CD4-positive, alpha-beta T cell treated with Interferon alpha-2 for 1 hour (primary cell): ENCODE measurements around the gene AGL.
"Not testable (repeated sequence)": the region's sequence is repeated elsewhere in the genome, so short reads cannot be mapped to it uniquely, and the experiment has no call there.

Experiments used
- DNase-seq, 2 donors: peaks; one replicate each; pipeline ENCODE4 v3.0.0-alpha.2; 2020 to 2022

The AGL gene

DNA sequence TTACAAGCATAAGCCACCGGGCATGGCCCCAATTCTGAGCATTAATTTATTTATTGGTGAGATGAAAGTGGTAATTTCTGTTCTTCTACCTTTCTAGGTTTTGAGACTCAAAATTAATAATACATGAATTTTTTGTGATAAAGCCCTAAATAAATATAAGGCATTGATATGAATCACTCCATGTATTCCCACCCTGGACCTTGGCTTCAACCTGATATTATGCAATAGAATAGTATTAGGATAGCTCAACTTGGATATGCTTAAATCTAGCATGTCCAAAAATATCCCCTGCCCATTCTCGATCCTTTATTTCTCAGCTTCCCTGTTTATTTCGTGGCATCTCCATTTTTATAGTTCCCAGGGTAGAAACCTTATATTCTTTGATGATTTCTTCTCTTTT, 2.5 kb downstream of the AGL start:
- DNase-seq, result no peak

DNA sequence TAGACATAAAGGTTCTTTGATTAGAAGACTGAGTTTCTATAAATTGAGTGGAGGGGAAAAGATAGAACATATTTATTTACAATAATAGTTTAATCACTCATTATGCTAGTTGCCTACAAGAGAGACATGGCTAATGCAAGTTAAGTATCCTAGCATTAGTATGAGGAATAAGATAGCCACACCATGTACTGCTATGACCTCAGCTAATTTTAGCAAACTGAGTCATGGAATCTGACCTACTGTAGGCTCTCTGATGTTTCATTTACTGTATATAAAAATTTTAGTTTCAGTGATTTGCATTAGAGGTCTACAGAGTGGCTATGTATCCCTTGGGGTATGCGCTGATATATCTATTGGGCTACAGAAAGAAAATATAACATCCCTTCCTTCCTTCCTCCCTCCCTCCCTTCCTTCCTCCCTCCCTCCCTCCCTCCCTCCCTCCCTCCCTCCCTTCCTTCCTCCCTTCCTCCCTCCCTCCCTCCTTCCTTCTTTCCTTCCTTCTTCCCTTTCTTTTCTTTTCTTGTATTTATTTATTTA, 5.8 kb downstream of the AGL start:
- no peak for DNase-seq

DNA sequence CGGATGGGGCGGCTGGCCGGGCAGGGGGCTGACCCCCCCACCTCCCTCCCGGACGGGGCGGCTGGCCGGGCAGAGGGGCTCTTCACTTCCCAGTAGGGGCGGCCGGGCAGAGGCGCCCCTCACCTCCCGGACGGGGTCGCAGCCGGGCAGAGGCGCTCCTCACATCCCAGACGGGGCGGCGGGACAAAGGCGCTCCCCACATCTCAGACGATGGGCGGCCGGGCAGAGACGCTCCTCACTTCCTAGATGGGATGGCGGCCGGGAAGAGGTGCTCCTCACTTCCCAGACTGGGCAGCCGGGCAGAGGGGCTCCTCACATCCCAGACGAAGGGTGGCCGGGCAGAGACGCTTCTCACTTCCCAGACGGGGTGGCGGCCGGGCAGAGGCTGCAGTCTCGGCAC, 6.9 kb downstream of the AGL start:
- not testable (repeated sequence) for DNase-seq

DNA sequence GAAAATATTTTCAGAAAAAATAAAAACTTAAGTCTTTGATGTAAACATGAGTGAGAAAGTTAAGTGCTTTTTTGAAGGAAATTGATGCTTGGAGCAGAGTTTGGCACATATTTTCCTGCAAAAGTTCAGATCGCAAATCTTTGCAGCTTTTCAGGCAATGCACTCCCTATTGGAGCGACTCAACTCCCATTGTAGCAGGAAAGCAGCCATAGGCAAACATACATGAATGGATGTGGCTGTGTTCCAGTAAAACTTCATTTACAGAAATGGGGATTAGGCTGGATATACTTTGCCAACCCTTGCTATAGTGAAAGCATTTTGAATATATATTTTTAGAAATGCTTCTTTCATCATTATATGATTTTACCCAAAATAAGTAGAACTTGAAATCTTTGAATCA, 8.1 kb downstream of the AGL start:
- DNase-seq, result no peak

DNA sequence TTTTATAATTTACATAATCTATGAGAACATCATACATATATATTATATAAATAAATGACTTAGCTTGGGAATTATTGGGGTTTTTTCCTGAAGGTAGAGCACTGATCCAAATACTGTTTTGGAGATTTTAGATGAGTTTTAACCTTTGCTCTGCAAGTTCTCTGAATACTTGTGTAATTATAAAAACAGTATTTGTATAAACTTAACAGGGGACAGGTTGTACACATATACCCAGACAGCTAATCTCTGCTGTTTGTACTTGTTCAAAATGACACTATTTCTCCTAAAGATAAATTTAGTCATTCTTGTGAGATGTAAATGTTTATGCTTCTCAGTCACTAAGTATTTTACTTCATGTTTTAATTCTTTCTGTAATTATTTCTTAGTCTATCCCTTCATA, 8.7 kb downstream of the AGL start:
- no peak for DNase-seq

GRCh38 chr1:99860703-99861102, 10.5 kb downstream of the AGL start:
- no peak for DNase-seq

DNA sequence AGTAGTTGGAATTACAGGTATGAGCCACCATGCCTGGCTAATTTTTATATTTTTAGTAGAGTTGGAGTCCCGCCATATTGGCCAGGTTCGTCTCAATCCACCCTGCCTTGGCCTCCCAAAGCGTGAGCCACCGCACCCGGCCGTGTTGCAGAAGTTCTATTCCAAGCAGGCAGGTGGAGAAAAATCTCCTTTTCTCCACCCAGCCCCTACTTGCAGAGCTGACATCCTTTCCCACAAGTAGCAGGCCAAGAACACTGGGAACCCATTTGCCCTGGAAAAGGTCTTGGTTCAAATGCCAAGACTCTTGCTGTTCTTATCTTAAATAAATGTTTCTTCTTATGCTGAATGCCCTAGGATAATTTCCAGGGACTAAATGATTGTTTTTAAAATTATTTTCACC, 17.5 kb downstream of the AGL start:
- no peak for DNase-seq

DNA sequence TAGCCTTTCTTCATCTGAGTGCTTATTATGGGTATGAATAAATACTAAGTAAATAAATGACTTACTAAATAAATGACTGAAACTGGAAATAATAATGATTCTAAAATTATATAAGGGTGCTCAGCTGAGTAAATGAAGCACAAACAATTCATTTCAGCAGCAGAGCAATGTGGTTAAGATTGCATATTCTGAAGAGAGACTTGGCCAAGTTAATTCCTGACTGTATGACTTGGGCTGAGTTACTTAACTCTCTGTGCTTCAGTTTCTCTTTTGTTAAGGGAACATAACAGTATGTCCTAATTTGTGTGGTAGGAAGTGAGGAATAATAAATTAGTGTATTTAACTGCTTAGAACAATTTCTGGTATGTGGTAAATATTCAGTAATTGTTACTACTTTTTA, 19.1 kb downstream of the AGL start:
- no peak for DNase-seq

DNA sequence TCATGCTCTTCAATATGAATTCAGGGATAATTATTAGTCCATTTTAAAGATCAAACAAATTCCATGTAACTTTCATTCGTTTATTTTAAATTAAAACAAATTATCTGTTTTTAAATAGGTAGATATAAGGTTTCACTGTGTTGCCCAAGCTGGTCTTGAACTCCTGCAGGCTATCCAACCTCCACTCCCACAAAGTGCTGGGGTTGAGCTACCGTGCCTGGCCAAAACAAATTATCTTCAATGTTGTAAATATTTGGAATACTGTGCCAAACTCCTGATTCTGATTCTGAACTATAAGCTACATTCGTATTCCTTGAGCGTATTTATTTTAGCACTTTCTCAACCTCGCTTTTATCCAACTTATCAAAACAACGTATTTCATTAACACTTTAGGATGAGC, 19.6 kb downstream of the AGL start:
- no peak for DNase-seq

- DNase-seq, result no peak
Measured at GRCh38 chr1:99872063-99872462, 21.9 kb downstream of the AGL start.

DNA sequence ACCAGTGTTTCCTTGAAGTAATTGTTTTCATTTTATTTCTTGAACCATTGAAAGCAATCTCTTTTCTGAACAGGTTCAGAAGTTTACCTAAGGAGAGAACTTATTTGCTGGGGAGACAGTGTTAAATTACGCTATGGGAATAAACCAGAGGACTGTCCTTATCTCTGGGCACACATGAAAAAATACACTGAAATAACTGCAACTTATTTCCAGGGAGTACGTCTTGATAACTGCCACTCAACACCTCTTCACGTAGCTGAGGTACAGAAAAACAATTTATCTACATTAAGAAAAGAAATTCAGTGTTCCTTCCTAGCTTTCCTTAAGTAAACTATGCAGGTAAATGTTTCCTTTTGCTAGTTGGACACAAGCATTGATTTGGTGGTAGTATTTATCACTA, 27.4 kb downstream of the AGL start:
- DNase-seq, result no peak

- no peak for DNase-seq
Measured at GRCh38 chr1:99886179-99886578, 36.0 kb downstream of the AGL start.

GRCh38 chr1:99886841-99887240, 36.7 kb downstream of the AGL start:
- no peak for DNase-seq

GRCh38 chr1:99887890-99888289, 37.7 kb downstream of the AGL start:
- DNase-seq, result no peak

GRCh38 chr1:99891997-99892396, 41.8 kb downstream of the AGL start:
- DNase-seq, result no peak

DNA sequence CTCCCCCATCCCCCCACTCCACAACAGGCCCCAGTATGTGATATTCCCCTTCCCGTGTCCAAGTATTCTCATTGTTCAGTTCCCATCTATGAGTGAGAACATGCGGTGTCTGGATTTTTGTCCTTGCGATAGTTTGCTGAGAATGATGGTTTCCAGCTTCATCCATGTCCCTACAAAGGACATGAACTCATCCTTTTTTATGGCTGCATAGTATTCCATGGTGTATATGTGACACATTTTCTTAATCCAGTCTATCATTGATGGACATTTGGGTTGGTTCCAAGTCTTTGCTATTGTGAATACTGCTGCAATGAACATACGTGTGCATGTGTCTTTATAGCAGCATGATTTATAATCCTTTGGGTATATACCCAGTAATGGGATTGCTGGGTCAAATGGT, 53.1 kb downstream of the AGL start:
- DNase-seq, result not testable (repeated sequence)

DNA sequence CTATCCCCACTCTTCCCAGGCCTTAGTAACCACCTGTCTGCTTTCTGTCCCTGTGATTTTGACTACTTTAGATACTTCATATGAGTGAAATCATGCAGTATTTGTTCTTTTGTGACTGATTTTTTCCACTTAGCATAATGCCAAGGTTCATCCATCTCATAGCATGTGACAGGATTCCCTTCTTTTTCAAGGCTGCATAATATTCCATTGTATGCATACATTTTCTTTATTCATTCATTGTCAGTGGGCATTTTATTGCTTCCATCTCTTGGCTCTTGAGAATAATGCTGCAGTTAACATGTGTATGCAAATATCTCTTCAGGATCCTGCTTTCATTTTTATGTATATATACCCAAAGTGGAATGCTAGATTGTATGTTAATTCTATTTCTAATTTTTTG, 56.4 kb downstream of the AGL start:
- DNase-seq, result no peak

DNA sequence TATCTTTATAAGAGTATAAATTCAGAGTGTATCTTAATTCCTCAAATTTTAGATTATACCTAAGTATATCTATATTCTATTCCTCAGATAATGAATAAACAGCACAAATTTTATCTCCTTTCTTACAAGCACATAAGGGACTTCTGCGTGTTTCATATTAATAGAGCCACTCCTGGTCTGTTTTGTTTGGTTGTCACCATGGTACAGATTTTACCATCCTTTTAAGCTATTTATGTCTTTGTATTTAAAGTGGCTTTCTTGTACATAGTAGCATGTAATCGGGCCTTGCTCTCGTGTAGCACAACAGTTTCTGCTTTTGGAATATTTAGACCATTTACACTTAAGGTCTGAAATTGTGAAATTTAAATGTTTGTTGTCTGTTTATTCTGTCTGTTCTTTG, 67.1 kb downstream of the AGL start:
- DNase-seq, result no peak

DNA sequence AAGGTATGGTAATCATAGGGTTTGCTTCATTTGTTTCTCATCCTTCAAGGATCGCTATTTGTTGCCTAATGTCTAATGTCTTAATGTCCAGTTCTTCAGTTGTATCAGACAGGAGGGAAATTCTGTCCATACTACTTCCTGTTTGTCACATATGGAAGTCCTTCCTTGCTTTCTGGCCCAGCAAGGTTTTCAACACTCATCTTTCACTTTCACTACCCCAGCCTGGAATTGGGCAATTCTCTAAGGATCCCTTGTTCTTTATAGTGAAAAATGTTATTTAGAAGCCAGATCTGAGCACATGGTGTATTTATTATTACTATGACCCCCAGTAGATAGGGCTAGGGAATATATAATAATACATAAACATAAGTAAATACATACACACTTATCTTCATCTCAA, 69.1 kb downstream of the AGL start:
- no peak for DNase-seq

GRCh38 chr1:99934801-99935200, 84.6 kb downstream of the AGL start:
- DNase-seq, result no peak

- no peak for DNase-seq
Measured at GRCh38 chr1:99935534-99935933, 85.4 kb downstream of the AGL start.

DNA sequence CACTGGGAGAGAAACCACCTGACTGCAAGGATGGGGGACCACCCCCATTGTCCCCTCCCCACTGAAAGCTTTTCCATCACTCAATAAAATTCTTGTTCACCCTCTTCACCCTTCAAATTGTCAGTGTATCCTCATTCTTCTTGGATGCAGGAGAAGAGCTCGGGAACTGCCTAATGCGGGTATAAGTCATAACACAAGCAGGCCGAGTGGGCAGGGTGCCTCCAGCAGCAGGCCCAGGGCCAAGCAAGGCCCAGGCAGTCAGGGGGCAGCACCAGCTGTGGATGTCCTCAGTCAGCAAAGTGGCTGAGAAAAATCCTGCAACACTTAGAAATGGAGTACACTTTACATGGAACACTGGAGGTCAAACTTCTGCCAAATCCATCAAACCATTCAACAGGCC, 85.9 kb downstream of the AGL start:
- no peak for DNase-seq

GRCh38 chr1:99942723-99943122, 92.6 kb downstream of the AGL start:
- no peak for DNase-seq

GRCh38 chr1:99943223-99943794, 93.1 kb downstream of the AGL start:
- no peak for DNase-seq

DNA sequence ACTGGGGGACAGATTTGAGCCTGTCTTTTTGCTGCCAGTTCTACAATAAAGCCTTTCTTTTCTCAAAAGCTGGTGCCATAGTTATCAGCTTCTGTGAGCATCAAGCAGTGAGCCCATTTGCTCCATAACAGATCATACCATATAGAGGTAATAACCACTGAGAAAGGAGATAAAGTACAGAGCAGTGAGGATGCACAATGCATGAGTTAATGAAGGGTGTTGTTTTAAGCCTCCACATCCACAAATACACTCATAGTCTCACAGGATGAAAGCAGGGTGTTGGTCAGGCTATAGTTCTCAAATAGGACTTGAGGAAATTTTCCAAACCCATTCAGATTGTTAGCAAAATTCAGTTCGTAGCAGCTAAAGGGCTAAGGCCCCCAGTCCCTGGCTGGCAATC, 94.0 kb downstream of the AGL start:
- no peak for DNase-seq

DNA sequence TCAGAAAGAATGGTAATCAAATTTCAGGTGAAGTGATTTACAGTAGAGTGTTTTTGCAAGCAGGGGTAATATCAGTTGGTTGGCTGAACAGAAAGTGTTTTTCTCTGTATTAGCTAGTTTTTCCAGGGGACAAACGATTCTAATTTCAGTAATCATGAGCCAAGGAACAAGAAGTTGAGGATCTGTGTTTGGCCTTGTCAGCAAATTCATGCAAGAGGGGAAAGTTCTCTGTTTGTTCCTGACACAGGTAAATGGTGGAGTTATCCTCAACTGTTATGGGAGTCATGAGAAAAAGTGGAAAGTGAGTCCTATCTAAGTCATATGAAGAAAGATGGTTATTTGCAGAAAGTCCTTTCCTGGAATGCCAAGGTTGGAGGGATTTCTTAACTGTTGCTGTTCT, 95.0 kb downstream of the AGL start:
- no peak for DNase-seq
